ENCODE results near the gene HLA-DMA. TPM values are rescaled to one million over a fixed set of nuclear protein-coding genes. Genes with fewer than 3 reads are reported as not detected.

Gene HLA-DMA
- total RNA-seq: 3.9 and 4.2 TPM in 2 replicates

DNA sequence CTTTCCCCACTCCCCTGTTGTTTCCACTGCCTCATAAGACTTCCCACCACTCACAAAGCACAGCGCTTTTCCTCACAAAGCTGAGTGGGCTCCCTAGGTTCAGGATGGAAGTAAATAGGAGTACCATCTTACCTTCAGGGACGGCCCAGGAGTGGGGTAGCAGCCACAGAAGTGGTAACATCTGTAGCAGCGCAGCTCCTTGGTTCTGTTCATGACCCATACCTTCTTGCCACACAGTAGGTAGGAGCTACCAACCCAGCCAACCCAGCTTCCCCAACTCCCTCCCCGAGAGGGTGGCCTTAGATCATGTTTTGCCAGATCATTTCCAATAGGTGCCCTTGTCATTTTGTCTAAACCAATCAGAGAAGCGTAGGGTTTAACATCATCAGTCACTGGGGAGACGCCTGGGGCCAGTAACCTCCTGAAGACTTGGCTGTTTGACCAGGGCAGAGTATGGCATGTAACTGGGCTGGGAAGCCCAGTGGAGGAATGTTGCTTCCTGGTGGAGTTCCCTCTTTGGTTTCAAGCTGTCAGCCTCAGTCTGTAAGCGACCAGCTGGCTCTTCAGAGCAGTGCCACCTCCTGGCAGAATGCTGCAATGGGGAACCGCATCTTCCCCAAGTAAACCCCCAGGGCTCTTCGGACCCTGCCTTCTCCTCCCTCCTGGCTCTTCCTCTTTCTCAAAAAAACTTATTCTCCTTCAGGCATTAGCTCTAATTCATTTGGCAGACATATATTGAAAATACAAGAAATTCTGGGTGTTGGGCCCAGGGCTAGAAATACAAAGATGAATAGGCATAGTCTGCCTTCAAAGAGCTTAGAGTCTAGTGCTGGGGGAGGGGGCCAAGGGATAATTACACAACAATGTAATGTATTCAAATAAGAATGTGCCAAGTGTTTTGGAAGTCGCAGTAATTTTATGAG is at the start of gene HLA-DMA:
Gene HLA-DMA (minus strand): TSS at position 281 of the 923 bp plus-strand sequence. CDS start 61 bp downstream, at position 220.

GRCh38 chr6:32968093-32968866 is 15.4 kb upstream of the HLA-DMA start, which contains the start of gene BRD2:
Gene BRD2, plus strand, starts transcription at chr6:32968594. Its CDS starts 4,305 bp downstream, at chr6:32972899.

DNA sequence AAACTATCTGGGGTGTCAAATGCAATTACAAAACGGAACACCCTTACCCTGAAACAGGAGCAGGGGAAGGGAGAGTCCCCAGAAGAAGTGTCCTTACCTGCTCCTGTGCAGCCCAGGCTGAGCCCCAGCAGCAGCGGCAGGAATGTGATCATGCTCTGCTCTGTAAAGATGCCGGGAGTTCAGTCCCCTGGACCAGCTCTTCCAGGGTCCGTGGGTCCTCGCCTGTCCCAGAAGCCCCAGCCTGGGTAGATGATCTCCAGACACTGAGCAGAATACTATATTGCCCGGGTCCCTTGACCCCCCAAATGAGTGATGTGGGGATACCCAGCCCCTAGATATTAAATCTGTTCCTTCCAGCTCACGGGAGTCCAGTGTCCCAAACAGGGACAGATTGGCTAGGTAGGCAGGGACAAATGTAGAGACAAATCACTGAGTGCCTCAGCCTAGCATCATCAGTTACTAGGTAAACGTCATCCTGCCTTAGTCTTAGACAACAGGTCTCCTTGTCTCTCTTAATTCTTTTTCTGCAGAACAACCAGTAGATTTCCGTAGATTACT is 12.2 kb downstream of the HLA-DMA start, which contains the start of gene HLA-DMB:
Gene HLA-DMB (minus strand): TSS at position 373 of the 558 bp plus-strand sequence. CDS start 221 bp downstream, at position 152.

Other genes with a start within 250 kb of the HLA-DMA start
- gene HLA-DQA2, start 211.7 kb downstream of the HLA-DMA start, total RNA-seq: not detected in 2 replicates
- not detected in 2 replicates for gene HLA-DQB2, start 189.6 kb downstream of the HLA-DMA start, total RNA-seq
- 0.56 and 1.1 TPM in 2 replicates for gene HLA-DOB, start 136.1 kb downstream of the HLA-DMA start, total RNA-seq
- 9.0 and 14.5 TPM in 2 replicates for gene TAP2, start 114.4 kb downstream of the HLA-DMA start, total RNA-seq
- gene PSMB8, start 109.0 kb downstream of the HLA-DMA start, total RNA-seq: 44.7 and 54.2 TPM in 2 replicates
- 19.2 and 19.4 TPM in 2 replicates for gene TAP1, start 99.4 kb downstream of the HLA-DMA start, total RNA-seq
- gene PSMB9, start 98.9 kb downstream of the HLA-DMA start, total RNA-seq: 27.2 and 33.0 TPM in 2 replicates
- gene HLA-DMB, start 12.1 kb downstream of the HLA-DMA start, total RNA-seq: not detected in 2 replicates
- gene BRD2, start 15.5 kb upstream of the HLA-DMA start, total RNA-seq: 112 and 121 TPM in 2 replicates
- gene HLA-DOA, start 56.5 kb upstream of the HLA-DMA start, total RNA-seq: 0.12 TPM in 1 of 2 replicates, not detected in the other
- 2.8 and 7.6 TPM in 2 replicates for gene HLA-DPA1, start 120.6 kb upstream of the HLA-DMA start, total RNA-seq
- gene HLA-DPB1, start 122.9 kb upstream of the HLA-DMA start, total RNA-seq: 4.1 and 10.1 TPM in 2 replicates
- 0.05 and 0.06 TPM in 2 replicates for gene COL11A2, start 239.4 kb upstream of the HLA-DMA start, total RNA-seq
- gene RXRB, start 247.6 kb upstream of the HLA-DMA start, total RNA-seq: 19.2 and 20.3 TPM in 2 replicates
- gene SLC39A7, start 247.8 kb upstream of the HLA-DMA start, total RNA-seq: 133 and 143 TPM in 2 replicates